ENCODE data around the gene COLGALT1.
A peak's percentile ranks its signal among the peaks of the same experiment; 100 is the strongest.
"Not testable (repeated sequence)": the region's sequence is repeated elsewhere in the genome, so short reads cannot be mapped to it uniquely, and the experiment has no call there.

COLGALT1 gene

DNA sequence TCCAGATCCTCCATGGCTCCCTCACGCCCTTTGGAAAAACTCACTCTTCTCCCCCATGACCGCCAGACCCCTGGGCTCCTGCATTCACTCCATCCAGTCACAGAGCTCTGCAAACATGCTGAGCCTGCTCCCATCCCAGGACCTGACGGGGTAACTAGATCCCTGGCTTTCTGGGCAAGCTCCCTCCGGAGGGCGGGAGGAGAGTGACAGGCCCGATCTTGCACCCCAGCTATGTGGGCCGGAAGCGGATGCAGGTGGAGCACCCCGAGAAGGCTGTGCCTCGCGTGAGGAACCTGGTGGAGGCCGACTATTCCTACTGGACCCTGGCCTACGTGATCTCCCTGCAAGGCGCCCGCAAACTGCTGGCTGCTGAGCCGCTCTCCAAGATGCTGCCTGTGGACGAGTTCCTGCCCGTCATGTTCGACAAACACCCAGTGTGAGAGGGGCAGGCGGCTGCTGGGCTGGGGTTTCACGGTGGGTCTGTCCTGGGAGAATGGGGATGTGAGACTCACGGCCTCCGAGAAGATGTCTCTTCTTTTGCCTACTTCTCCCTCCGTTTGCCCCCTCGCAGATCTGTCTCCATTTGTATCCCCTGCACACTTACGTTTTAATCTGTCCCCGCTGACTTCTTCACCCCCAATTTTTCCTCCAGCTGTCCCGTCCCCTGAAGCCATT is 25.2 kb downstream of the COLGALT1 start (continued):
- TF ChIP-seq, protein P1, sequence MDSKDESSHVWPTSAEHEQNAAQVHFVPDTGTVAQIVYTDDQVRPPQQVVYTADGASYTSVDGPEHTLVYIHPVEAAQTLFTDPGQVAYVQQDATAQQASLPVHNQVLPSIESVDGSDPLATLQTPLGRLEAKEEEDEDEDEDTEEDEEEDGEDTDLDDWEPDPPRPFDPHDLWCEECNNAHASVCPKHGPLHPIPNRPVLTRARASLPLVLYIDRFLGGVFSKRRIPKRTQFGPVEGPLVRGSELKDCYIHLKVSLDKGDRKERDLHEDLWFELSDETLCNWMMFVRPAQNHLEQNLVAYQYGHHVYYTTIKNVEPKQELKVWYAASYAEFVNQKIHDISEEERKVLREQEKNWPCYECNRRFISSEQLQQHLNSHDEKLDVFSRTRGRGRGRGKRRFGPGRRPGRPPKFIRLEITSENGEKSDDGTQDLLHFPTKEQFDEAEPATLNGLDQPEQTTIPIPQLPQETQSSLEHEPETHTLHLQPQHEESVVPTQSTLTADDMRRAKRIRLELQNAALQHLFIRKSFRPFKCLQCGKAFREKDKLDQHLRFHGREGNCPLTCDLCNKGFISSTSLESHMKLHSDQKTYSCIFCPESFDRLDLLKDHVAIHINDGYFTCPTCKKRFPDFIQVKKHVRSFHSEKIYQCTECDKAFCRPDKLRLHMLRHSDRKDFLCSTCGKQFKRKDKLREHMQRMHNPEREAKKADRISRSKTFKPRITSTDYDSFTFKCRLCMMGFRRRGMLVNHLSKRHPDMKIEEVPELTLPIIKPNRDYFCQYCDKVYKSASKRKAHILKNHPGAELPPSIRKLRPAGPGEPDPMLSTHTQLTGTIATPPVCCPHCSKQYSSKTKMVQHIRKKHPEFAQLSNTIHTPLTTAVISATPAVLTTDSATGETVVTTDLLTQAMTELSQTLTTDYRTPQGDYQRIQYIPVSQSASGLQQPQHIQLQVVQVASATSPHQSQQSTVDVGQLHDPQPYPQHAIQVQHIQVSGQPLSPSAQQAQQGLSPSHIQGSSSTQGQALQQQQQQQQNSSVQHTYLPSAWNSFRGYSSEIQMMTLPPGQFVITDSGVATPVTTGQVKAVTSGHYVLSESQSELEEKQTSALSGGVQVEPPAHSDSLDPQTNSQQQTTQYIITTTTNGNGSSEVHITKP (tag by site-specific recombination; IDR thresholded peaks at IDR 0.05), result no peak

GRCh38 chr19:17581211-17581874 is 25.9 kb downstream of the COLGALT1 start:
- no peak overlapping the region for H3K4me3 ChIP-seq (ENCODE audit: low read depth, low read length)
- no peaks in the 10 kb centered on the region for H3K4me1 ChIP-seq (ENCODE audit: control insufficient read depth, insufficient read depth, low read length)
- H3K36me3 ChIP-seq (ENCODE audit: control insufficient read depth in 2 of 2, insufficient read depth in 1 of 2, low read length in 2 of 2), result peaks cover 0 to 48% of the 10 kb centered on the region in 2 experiments; a peak in 2 of 3 replicates
- ChIA-PET CTCF (no interaction called here), POLR2A (no interaction called here)
- TF ChIP-seq ZNF214 (tag by site-specific recombination; IDR thresholded peaks at IDR 0.05; ENCODE audit: borderline replicate concordance), result no peak
- TF ChIP-seq ZNF701 (tag by site-specific recombination; IDR thresholded peaks at IDR 0.05), result no peak
- TF ChIP-seq TRIM28 (IDR thresholded peaks at IDR 0.05; ENCODE audit: borderline replicate concordance, low read length), result no peak
- TF ChIP-seq ZNF280D (tag by site-specific recombination; IDR thresholded peaks at IDR 0.05), result no peak
- no peak for TF ChIP-seq ZNF488 (tag by site-specific recombination; IDR thresholded peaks at IDR 0.05)
- no peak overlapping the region for H3K27ac ChIP-seq (ENCODE audit: extremely low read depth, low read depth, low read length)
- no peaks in the 10 kb centered on the region for H3K9me3 ChIP-seq (ENCODE audit: control insufficient read depth, insufficient read depth, low read depth, low read length)

DNA sequence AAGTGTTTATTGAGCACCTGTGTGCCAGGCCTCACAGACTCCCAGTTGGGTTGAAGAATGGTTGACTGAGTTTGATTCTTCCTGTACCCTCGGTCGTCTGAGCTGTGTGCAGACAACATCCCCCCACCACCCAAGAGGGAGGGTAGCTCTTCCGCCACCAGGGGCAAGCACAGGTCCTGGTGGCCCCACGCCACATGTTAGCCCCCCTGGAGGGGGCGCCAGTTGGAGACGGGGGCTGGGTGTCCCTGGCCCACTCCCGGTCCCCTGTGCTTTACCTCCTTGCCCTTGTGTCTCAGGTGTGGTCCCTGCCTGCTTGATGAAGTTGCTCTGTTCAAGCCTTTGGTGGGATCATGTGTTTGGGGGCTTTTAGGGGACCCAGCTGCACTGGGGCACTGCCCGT is 27.2 kb downstream of the COLGALT1 start:
- Histone ChIP-seq H3K4me1 (ENCODE audit: control insufficient read depth, insufficient read depth, low read length) (no peaks in the 10 kb centered on the region), H3K9me3 (ENCODE audit: control insufficient read depth, insufficient read depth, low read depth, low read length) (no peaks in the 10 kb centered on the region), H3K4me3 (ENCODE audit: low read depth, low read length) (no peak overlapping the region), H3K27ac (ENCODE audit: extremely low read depth, low read depth, low read length) (no peak overlapping the region), H3K36me3 (ENCODE audit: control insufficient read depth in 2 of 2, insufficient read depth in 1 of 2, low read length in 2 of 2) (peaks cover 0 to 45% of the 10 kb centered on the region in 2 experiments; a peak in 2 of 3 replicates)
- TF ChIP-seq ZNF664 (tag by site-specific recombination; IDR thresholded peaks at IDR 0.05), result no peak
- 0 out of 2 replicates have a peak, but pooled peaks have one; percentile 14 for TF ChIP-seq SCRT2 (tag by site-specific recombination; IDR thresholded peaks at IDR 0.05)
- CTCF ChIA-PET, result no interaction called here
- POLR2A ChIA-PET, result no interaction called here

DNA sequence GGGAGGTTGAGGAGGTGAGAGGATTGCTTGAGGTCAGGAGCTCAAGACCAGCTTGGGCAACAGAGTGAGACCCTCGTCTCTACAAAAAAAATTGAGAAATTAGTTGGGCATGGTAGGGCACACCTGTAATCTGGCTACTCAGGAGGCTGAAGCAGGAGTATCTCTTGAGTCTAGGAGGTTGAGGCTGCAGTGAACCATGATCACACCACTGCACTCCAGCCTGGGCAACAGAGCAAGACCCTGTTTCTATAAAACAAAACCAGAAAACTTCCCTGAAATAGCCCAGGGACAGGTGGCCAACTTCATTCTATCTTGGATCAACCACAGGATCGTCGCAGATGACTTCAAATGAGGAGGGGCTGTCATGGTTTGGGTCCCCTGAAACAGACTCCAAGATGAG is 28.7 kb downstream of the COLGALT1 start:
- H3K9me3 ChIP-seq (ENCODE audit: control insufficient read depth, insufficient read depth, low read depth, low read length), result no peaks in the 10 kb centered on the region
- H3K4me1 ChIP-seq (ENCODE audit: control insufficient read depth, insufficient read depth, low read length), result no peaks in the 10 kb centered on the region
- 0 out of 2 replicates have a peak, but pooled peaks have one; percentile 50 for TF ChIP-seq ZNF121 (tag by site-specific recombination; IDR thresholded peaks at IDR 0.05)
- no peak for TF ChIP-seq ZNF24 (tag by site-specific recombination; IDR thresholded peaks at IDR 0.05)
- H3K36me3 ChIP-seq (ENCODE audit: control insufficient read depth in 2 of 2, insufficient read depth in 1 of 2, low read length in 2 of 2), result peaks cover 0 to 35% of the 10 kb centered on the region in 2 experiments; a peak in 2 of 3 replicates
- H3K27ac ChIP-seq (ENCODE audit: extremely low read depth, low read depth, low read length), result no peak overlapping the region
- H3K4me3 ChIP-seq (ENCODE audit: low read depth, low read length), result no peak overlapping the region
- ChIA-PET CTCF (no interaction called here), POLR2A (no interaction called here)

GRCh38 chr19:17585395-17585794 is 29.9 kb downstream of the COLGALT1 start:
- peaks cover 0 to 26% of the 10 kb centered on the region in 2 experiments; a peak in 2 of 3 replicates for H3K36me3 ChIP-seq (ENCODE audit: control insufficient read depth in 2 of 2, insufficient read depth in 1 of 2, low read length in 2 of 2)
- H3K4me3 ChIP-seq (ENCODE audit: low read depth, low read length); H3K9me3 ChIP-seq (ENCODE audit: control insufficient read depth, insufficient read depth, low read depth, low read length); POLR2A ChIA-PET; H3K27ac ChIP-seq (ENCODE audit: extremely low read depth, low read depth, low read length); H3K4me1 ChIP-seq (ENCODE audit: control insufficient read depth, insufficient read depth, low read length): not testable (repeated sequence)
- CTCF ChIA-PET, result interaction anchor here (0.6 to 1.1 kb wide), 6 partner anchors 12 to 1618 kb away, joined by 3 to 5 read pairs (median 3); no protein-coding TSS in a partner anchor
